Activated CD4-positive, alpha-beta T cell treated with anti-CD3 and anti-CD28 coated beads for 4 hours (primary cell): Measurements from ENCODE around the gene ITGB5.
"Not testable (repeated sequence)": the region's sequence is repeated elsewhere in the genome, so short reads cannot be mapped to it uniquely, and the experiment has no call there.

ENCODE experiments used
- DNase-seq, 2 donors: peaks; one replicate each; pipeline ENCODE4 v3.0.0-alpha.2; 2020

Gene ITGB5

GRCh38 chr3:124812291-124813265 is 74.6 kb downstream of the ITGB5 start:
- DNase-seq = no peak

GRCh38 chr3:124811436-124811835 is 75.7 kb downstream of the ITGB5 start:
- DNase-seq = no peak

- DNase-seq = no peak
These were observed 76.2 kb downstream of the ITGB5 start for GRCh38 chr3:124810970-124811369.

GRCh38 chr3:124809039-124809438 is 78.1 kb downstream of the ITGB5 start:
- DNase-seq = no peak

- DNase-seq = no peak
These were observed 81.5 kb downstream of the ITGB5 start for GRCh38 chr3:124805671-124806070.

GRCh38 chr3:124804875-124805274 is 82.3 kb downstream of the ITGB5 start:
- no peak for DNase-seq

- DNase-seq = no peak
These were observed 84.5 kb downstream of the ITGB5 start for GRCh38 chr3:124802702-124803101.

- no peak for DNase-seq
These were observed 85.0 kb downstream of the ITGB5 start for GRCh38 chr3:124802061-124802698.

GRCh38 chr3:124800511-124801258 is 86.5 kb downstream of the ITGB5 start:
- no peak for DNase-seq

GRCh38 chr3:124800076-124800475 is 87.1 kb downstream of the ITGB5 start:
- no peak for DNase-seq

GRCh38 chr3:124799676-124800075 is 87.5 kb downstream of the ITGB5 start:
- no peak for DNase-seq

GRCh38 chr3:124797426-124797945 is 89.7 kb downstream of the ITGB5 start:
- no peak for DNase-seq

- no peak for DNase-seq
These were observed 90.7 kb downstream of the ITGB5 start for GRCh38 chr3:124796477-124796876.

- no peak for DNase-seq
These were observed 94.0 kb downstream of the ITGB5 start for GRCh38 chr3:124793054-124793739.

GRCh38 chr3:124792341-124793040 is 94.7 kb downstream of the ITGB5 start:
- DNase-seq = no peak

GRCh38 chr3:124791639-124792151 is 95.5 kb downstream of the ITGB5 start:
- no peak for DNase-seq

GRCh38 chr3:124791142-124791541 is 96.0 kb downstream of the ITGB5 start:
- no peak for DNase-seq

GRCh38 chr3:124789103-124789502 is 98.1 kb downstream of the ITGB5 start:
- DNase-seq = not testable (repeated sequence)

GRCh38 chr3:124788254-124788745 is 98.9 kb downstream of the ITGB5 start:
- DNase-seq = no peak

GRCh38 chr3:124787476-124788195 is 99.5 kb downstream of the ITGB5 start:
- DNase-seq = no peak
